ENCODE measurements around the gene PHTF2.

The PHTF2 gene

GRCh38 chr7:77796109-77796508 lies 2.5 kb upstream of the PHTF2 start:
- no peak for DNase-seq

GRCh38 chr7:77796960-77797359 lies 1.6 kb upstream of the PHTF2 start:
- no peak for DNase-seq

DNA sequence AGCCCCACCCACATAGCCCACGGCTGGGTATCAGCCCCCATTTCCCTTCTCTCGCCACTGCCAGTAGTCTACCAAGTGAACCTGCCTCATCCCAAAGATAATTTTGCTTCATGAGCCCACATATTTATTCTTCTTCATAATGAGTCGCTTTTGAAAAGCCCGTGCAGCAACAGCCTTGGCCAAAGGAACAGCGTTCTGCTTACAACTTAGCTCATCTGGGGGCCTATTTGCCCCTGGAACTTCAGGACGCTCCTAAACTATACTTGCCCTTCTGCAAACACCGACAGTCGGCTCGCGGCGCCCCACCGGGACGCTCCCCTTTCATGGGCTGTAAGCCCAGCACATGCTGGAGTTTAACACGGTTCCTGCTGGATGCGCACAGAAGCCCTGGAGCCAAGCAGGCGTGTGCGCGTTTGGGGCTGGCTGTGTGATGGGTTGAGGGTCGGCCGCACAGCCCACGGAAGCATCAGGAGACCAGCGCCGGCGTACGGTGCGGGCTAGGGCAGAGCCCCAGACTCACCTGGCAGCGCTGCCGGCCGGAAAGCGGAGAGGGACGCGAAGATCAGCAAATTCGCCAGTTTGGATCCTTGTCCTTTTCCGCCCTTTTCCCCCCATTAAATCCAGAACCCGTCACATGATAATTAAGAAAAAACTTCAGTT lies 709 bp upstream of the PHTF2 start:
- DNase-seq, result peak in 2 of 3 donors; percentile 28 to 37

- peak; percentile 61 to 74 (median 70) for DNase-seq
These were observed 748 bp downstream of the PHTF2 start for GRCh38 chr7:77799078-77799964.

DNA sequence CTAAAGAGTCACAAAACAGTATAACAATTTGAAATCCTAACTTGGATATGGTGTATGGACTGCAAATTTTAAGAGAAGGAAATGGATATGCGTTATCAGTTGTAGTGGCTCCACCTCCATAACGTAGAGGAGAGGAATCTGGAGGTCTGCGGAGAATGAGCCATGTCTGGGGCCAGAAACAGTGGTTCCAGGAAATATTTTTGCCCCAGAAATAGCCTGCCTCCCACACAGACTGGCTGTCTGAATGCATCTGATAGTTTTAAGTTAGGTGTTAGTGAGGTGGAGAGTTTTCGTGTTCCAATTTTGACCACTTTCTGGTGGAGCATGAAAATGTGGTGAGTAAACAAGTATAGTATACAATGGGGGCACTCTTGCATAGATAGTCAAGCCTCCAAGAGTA lies 1.6 kb downstream of the PHTF2 start:
- no peak for DNase-seq

- no peak for DNase-seq
These were observed 2.2 kb downstream of the PHTF2 start for GRCh38 chr7:77800730-77801129.

DNA sequence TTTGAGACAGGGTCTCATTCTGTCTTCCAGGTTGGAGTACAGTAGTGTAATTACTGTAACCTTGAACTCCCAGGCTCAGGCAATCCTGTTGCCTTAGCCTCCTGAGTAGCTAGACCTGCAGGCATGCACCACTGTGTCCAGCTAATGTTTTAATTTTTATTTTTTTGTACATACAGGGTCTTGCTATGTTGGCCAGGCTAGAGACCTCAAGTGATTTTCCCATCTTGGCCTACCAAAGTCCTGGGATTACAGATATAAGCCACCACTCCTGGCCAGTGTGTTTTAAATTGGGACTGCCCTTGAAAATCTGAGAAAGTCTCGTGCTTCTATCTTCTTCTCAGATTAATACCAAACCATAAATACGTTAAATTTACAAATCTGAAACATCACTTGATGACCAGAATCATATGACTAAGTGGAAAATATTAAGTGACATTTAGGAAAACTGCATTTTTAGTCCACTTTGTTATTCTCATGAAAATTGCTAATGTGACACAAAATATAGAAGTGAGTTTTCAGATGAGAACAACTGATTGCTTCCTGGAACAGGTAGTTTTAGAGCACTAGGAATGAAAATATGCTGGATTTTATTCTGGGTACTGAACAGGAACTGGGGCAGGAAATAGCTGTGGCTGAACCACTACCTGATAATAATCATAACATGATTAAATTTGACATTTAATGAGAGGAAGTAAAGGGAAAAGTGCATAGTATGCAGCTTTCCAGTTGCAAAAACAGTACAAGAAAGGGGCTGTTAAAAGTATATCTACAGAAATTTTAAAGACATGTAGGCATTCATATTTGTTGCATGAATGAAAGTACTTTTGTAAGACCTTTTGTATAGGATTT lies 4.2 kb downstream of the PHTF2 start:
- DNase-seq, result peak in 1 of 3 donors; percentile 31

DNA sequence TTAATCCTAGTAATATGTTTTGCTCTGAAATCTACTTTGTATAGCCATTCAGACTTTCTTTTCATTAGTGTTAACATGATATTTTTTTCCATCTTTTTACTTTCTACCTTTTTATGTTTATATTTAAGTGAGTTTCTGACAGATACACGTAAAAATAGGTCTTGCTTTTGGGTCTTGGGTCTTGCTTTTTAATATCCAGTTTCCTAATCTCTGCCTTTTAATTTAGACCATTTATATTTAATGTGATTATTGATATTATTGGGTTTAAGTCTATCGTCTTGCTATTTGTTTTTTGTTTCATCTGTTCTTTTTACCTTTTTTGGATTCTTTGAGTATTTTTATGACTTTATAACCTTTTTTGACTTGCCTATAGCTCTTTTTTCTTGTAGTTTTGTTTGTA lies 7.9 kb downstream of the PHTF2 start:
- DNase-seq, result no peak

DNA sequence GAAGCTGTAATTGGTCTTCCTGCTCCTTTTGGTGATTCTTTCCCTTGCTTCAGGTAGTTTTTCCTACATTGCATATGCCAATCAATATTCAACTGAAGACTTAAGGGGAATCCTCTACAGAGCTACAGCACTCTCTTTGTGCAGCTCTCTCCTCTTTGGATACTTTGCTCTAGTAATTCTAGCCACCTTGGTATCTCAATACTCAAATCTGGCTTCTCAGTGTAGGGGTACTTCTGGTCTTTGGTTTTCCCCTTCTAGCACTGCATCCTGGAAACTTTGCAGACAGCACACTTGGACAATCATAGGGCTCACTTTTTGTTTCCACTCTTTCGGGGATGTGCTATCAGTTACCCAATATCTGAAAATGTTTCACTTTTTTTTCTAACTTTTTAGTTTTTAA lies 9.9 kb downstream of the PHTF2 start:
- DNase-seq, result no peak

DNA sequence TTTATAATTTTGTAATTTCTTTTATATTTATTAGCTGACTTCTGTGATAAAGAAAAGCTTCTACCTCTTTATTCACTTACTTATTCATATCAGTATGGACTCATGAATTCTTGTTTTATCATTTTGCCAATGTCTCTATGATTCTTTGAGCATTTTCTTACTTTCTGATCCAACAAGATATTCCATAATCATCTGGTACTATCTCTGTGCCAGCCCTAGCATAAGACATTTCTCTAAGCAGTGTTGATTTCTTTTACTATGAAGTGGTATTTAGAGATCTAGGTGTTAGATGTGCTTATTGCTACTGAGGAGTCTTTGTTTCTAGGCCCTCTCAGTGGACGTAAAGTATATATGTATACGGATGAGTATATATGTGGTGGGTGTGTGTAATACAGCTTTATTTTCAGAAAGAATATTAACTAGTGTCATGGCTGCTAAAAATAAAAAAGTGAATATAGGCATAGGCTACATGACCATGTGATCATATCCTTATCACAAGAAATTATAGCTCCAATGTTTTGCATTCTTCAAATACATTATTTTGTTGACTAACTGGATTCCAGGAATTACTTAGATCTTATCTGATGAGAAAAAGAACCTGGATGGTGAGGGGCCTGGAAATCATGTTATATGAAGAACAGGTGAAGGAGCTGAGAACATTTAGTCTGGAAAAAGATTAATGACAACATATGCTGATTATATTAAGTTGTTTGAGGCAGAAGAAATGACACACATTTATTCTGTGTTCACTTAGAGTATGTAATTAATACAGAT lies 13.1 kb downstream of the PHTF2 start:
- no peak for DNase-seq

DNA sequence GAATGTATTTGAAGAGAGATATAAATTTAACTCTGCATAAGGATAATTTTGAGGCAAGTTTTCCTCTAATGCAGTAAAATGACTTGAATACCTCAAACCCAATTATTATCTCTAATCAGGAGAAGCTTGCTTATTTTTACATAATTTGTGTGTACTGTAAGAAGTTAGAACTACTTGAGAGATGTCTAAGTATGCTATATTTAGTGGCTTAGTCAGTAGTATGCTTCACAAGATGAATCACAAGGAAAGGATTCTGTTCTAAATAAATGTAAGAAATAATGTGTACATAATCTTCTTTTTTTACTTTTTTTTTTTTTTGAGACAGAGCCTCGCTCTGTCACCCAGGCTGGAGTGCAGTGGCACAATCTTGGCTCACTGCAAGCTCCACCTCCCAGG lies 13.7 kb downstream of the PHTF2 start:
- DNase-seq, result peak; percentile 18 to 72 (median 58)

- peak in 1 of 3 donors; percentile 39 for DNase-seq
These were observed 14.6 kb downstream of the PHTF2 start for GRCh38 chr7:77813180-77813579.

DNA sequence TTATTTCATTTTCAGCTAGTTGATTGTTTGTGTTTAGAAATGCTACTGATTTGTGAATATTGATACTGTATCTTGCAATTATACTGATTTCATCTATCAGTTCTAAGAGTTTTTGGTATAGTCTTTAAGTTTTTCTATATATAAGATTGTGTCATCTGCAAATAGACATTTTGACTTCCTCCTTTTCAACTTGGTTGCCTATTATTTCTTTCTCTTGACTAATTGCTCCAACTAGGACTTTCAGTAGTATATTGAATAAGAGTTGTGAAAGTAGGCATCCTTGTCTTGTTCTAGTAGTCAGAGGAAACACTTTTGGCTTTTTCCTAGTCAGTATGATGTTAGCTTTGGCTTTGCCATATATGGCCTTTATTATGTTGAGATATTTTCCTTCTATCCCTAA lies 20.4 kb downstream of the PHTF2 start:
- peak in 2 of 3 donors; percentile 25 to 35 for DNase-seq

DNA sequence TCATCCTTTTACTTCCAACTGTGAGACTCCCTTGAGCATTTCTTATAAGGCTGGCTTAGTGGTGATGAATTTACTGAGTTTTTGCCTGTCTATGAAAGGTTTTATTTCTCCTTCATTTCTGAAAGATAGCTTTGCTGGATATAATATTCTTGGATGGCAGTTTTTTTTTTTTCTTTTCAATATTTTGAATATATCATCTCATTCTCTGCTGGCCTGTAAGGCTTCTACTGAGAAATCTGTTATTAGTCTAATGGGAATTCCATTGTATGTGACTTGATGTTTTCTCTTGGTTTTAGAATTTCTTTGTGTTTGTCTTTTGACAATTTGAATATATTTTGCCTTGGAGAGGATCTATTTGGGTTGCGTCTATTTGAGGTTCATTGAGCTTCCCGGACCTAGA lies 22.4 kb downstream of the PHTF2 start:
- no peak for DNase-seq

DNA sequence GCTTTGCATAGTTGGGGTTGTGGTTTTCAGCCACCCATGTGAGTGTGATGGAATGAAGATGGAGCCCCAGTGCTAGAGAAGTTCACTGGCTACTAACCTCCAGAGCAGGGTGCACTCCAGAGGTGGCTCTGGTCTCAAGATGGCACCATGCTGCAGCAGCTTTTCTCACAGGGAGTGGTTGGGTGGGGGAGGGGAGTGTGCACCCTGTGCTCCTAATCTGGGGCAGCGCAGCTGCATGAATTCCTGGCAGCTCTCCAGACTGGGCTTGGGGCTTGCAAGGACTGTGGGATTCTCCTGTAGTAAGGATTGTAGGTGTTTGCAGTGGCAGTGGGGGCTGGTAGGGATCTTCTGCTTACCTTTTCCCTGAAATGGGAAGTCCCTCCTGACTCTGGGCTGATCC lies 23.7 kb downstream of the PHTF2 start:
- no peak for DNase-seq

DNA sequence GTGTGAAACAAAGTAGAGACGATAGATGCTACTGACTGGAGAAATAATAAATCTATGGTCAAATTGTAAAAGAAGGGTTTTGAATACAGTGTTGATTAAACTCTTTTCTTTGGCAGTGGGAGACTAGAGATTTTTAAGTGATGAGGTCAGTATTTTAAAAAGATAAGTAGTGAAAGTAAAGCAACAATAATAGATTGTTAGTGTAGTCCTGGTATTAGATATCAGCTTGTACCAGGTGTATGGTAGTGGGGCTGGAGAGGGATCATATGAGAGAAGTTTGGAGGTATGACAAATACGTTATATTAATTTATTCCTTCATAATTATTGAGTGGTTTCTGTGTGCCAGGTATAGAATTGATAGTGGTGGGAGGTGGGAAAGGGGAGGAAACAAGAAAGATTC lies 25.2 kb downstream of the PHTF2 start:
- DNase-seq, result no peak

DNA sequence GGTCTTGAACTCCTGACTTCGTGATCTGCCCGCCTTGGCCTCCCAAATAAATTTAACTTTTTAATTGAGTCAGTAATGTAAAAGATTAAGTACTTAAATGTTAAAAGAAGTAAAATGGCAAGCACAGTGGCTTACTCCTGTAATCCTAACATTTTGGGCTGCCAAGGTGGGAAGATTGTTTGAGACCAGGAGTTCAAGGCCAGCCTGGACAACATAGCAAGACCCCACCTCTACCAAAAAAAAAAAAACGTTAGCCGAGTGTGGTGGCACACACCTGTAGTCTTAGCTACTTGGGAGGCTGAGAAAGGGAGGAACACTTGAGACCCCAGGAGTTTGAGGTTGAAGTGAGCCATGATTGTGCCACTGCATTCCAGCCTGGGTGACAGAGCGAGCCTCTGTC lies 26.1 kb downstream of the PHTF2 start:
- DNase-seq, result no peak

DNA sequence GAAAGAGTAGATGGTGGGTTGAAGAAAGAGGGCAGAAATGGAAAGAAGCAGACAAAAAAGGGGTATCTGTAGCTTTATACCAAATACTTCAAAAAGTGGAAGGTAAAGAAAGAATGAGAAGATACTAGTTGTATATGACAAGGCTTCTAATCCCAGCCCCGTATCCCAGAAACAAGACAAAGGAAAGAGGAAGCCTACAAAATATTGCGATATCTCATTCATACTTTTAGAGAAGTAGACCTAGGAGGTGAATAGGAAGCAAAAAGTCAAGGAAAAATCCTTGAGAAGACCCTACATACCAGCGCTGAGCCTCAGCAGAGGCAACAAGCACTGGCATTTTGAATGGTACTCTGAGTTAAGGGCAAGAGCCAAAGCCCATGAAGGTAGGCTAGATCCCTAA lies 26.6 kb downstream of the PHTF2 start:
- DNase-seq, result peak in 2 of 3 donors; percentile 34 to 39

GRCh38 chr7:77826300-77826699 lies 27.7 kb downstream of the PHTF2 start:
- no peak for DNase-seq

DNA sequence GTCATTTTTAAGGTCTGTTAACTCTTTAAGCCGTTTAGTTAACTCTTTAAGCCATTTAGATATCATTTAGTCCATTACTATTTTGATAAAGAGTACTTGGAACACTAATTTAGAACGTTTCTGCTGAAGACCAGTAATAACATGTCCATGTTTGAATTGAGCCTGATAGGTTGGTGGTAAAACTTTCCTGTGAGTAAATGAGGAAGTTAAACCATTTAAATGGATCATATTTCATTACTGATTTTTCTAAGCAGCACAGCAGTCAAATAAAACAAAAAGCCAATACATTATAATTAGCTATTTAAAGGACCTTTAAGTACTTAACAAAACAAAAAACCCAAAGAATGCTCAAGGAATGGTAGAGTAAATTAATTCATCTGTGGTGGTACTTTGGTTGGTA lies 29.4 kb downstream of the PHTF2 start:
- DNase-seq, result peak in 1 of 3 donors; percentile 9

DNA sequence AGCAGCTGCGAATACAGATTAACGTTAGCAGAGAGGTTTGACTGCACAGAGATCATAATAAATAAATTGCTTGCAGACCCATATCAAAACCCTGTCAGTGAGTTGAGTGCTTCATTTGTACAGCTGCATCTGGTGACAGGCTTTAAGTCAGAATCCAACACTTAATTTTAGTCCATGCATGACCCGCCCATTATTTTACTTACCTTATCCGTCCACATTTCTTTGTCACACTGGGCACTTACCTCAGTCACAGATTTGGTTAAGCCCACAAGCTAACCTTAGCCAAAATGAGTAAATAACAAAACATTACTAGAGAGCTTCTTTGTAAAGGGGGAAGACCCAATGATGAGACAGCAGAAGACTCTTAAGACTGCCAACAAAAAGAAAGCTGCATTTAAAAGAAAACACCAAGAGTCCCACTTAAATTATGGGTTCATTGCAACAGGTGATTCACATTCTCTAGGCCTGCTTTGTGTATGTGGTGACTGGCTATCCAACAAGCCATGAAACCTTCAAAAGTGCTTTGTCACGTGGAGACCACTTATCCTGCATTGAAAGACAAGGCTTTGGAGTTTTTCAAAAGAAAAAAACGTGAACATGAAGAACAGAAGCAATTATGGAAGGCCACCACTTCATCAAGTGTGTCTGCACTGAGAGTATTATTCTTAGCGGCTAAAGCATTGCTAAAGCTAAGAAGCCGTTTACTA lies 32.2 kb downstream of the PHTF2 start:
- no peak for DNase-seq

GRCh38 chr7:77831481-77831880 lies 32.9 kb downstream of the PHTF2 start:
- no peak for DNase-seq

All from suppressor macrophage treated with lipopolysaccharide for 1 hour (primary cell).